Tibial artery (tissue), 4 donors: ENCODE results near the gene ANAPC7.

ENCODE experiments used
- DNase-seq, 2 donors: peaks; one replicate each; pipeline ENCODE4 v3.0.0-alpha.2; 2019
- H3K27ac ChIP-seq, 2 donors: fragments of 200-600 bp; sonication (generic) in 1 of 2; 1 replicate in 1 of 2; 2 replicates in 1 of 2; pipeline ENCODE4 v1.5.1; 2018 to 2019; ENCODE audit warnings: mild to moderate bottlenecking in 1 of 2
- H3K27me3 ChIP-seq, 2 donors: fragments of 200-600 bp; sonication (generic) in 1 of 2; one replicate each; pipeline versions ENCODE4 v1.5.1 to v1.6.0; 2016 to 2019
- H3K36me3 ChIP-seq, 3 donors: fragments of 200-600 bp; sonication (generic) in 2 of 3; one replicate each; pipeline ENCODE4 v1.5.1; 2016 to 2019; ENCODE audit warnings: mild to moderate bottlenecking in 2 of 3
- H3K4me1 ChIP-seq, 4 donors: fragments of 200-600 bp; sonication (generic) in 2 of 4; 1 replicate in 3 of 4; 2 replicates in 1 of 4; pipeline ENCODE4 v1.5.1; 2016 to 2019
- H3K4me3 ChIP-seq, 2 donors: fragments of 200-600 bp; sonication (generic) in 1 of 2; 1 replicate in 1 of 2; 2 replicates in 1 of 2; pipeline ENCODE4 v1.5.1; 2018 to 2019; ENCODE audit warnings: mild to moderate bottlenecking in 2 of 2
- H3K9me3 ChIP-seq, 3 donors: fragments of 200-600 bp; sonication (generic) in 1 of 3; one replicate each; pipeline ENCODE4 v1.5.1; 2016 to 2019
- CTCF ChIP-seq, 2 experiments: fragments of 200-600 bp in 1 of 2; fragments of 450-650 bp in 1 of 2; IDR thresholded peaks; one replicate each; pipeline ENCODE4 v1.5.1; 2017 to 2019; ENCODE audit warnings: antibody characterized with exemption in 2 of 2, mild to moderate bottlenecking in 1 of 2, moderate library complexity in 1 of 2
- intact Hi-C: fragments of 100-400 bp; cut with DNase I; formaldehyde crosslinking; loops from one replicate; pipeline ENCODE4 v1.15.0; 2023; ENCODE audit warnings: low total_unique reads

The ANAPC7 gene

GRCh38 chr12:110329710-110330109 lies 73.8 kb downstream of the ANAPC7 start:
- H3K27me3 ChIP-seq: no peaks in the 10 kb centered on the region
- no peak overlapping the region for H3K4me3 ChIP-seq
- H3K36me3 ChIP-seq: peaks cover 77 to 92% (median 78%) of the 10 kb centered on the region in 3 donors
- no peaks in the 10 kb centered on the region for H3K9me3 ChIP-seq
- no peak overlapping the region for H3K27ac ChIP-seq
- TF ChIP-seq CTCF (IDR thresholded peaks at IDR 0.05): no peak
- no peak for DNase-seq
- intact Hi-C loops: no loop called here
- H3K4me1 ChIP-seq: peaks cover 0 to 37% (median 8%) of the 10 kb centered on the region in 4 donors
